Measurements from ENCODE around the gene PERM1. TPM values are rescaled to one million over a fixed set of nuclear protein-coding genes. Genes with fewer than 3 reads are reported as not detected.

The PERM1 gene
- total and polyA plus RNA-seq, 2 of the 13 experiments (the other 11 are each of a cell fraction or from before 2014, with no cell fraction given) = 0.04 to 0.29 TPM

DNA sequence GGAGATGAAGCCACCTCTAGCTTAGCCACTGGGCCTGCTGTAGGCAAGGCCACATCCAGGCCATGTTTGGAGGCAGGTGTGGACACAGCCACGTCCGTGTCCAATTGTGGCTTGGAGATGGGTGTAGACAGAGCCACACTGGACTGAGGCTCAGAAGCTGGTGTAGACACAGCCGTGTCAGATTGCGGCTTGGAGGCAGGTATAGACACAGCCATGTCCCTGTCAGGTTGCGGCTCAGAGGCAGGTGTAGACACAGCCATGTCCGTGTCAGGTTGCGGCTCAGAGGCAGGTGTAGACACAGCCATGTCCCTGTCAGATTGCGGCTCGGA lies 2.2 kb downstream of the PERM1 start:
- POLR2A ChIA-PET = no interaction called here
- H3K9me3 ChIP-seq (ENCODE audit: low read length) = no peaks in the 10 kb centered on the region
- intact Hi-C loops (cut with micrococcal nuclease; ENCODE audit: unreplicated experiment) = no loop called here
- no TSS peak for BruUV-seq (replicated peaks)
- no peaks in the 10 kb centered on the region for H4K20me1 ChIP-seq (ENCODE audit: insufficient read depth, low read length)
- no peaks in the 10 kb centered on the region for H3K79me2 ChIP-seq (ENCODE audit: insufficient read depth, low read length)
- TF ChIP-seq ZMYM2 (CRISPR knock-in tag; IDR thresholded peaks at IDR 0.05) (0 out of 2 replicates have a peak, but pooled peaks have one; percentile 17), SALL2 (CRISPR knock-in tag; IDR thresholded peaks at IDR 0.05) (no peak), ZBTB38 (CRISPR knock-in tag; IDR thresholded peaks at IDR 0.05) (peak; percentile 54; the same call in 1 of the 2 replicates)
- no peak overlapping the region for H2AFZ ChIP-seq (ENCODE audit: low read length)
- H3K9ac ChIP-seq (ENCODE audit: insufficient read depth, low read depth, low read length) = no peak overlapping the region
- FAIRE-seq (no peak), DNase-seq (ENCODE audit: low spot score) (no peak), ATAC-seq (no peak)
- CTCF ChIA-PET (ENCODE audit: low intra/inter-chr PET ratio, low total read pairs) = no interaction called here
- no peaks in the 10 kb centered on the region for H3K36me3 ChIP-seq (replicated peaks in 1 of 2; ENCODE audit: control insufficient read depth in 1 of 2, insufficient read depth in 2 of 2, low read length in 2 of 2)
- in situ Hi-C loops (cut with HindIII; ENCODE audit: extremely low pct_ligation_motif_present, low pct_unique_long_range_greater_than_20kb) = no loop called here
- H3K27ac ChIP-seq (ENCODE audit: extremely low read length, insufficient read depth, low read length) = no peak overlapping the region
- WGBS (ENCODE audit: low lambda C conversion rate) = 73% methylated on average over 5 of the region's 9 CpGs
- peak overlapping the region; percentile 74 for H3K4me2 ChIP-seq (ENCODE audit: low read depth, low read length)
- H3K4me3 ChIP-seq (replicated peaks in 1 of 3; ENCODE audit: insufficient read depth in 1 of 3, low read depth in 2 of 3, low read length in 3 of 3) = peak overlapping the region in 1 of 3 experiments; percentile 70; a peak in 1 of 6 replicates
- peaks cover 22 to 50% of the 10 kb centered on the region in 2 experiments for H3K27me3 ChIP-seq (ENCODE audit: control insufficient read depth in 1 of 2, insufficient read depth in 2 of 2, low read length in 2 of 2)
- H3K4me1 ChIP-seq (ENCODE audit: insufficient read depth, low read length) = peaks cover 55% of the 10 kb centered on the region

DNA sequence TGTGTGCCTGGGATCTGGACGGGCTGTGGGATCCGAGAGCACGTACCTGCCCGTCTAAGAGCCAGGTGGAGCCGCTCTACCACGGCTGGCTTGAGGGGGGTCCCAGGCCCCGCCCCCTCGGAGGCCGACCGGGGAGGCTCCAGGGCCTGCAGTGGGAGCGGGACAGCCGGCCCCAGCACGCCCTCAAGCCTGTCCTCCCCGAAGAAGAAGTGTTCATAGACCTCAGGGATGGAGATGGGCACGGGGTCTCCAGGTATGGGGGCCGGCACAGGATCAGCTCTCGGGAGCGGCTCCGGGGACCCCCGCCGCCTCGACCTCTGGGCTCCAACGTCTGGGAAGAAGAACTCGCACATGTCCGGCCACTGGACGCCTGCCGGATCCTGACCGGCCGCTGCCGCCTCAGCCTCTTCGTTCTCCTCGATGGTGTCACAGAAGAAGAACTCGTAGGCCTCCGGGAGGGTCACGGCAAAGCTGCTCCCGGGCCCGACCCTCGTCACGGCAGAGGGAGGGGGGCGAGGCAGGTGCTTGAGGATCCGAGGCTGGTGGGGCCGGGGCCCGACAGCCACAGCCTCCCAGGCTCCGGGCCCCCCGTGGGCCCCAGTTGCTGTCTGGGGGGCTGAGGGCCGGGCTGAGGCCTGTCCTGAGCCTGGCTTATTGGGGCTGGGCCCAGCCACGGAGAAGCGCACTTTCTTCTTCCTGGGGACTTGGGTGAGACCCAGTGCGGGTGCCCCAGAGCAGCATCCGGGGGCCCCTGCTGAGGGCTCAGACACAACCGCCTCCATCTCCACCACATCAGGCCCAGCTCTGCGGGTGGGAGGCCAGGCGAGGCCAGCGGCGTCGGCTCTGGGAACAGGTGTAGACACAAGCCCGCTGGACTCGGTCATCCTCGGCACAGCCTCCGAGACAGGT lies 2.8 kb downstream of the PERM1 start:
- peaks cover 22 to 50% of the 10 kb centered on the region in 2 experiments for H3K27me3 ChIP-seq (ENCODE audit: control insufficient read depth in 1 of 2, insufficient read depth in 2 of 2, low read length in 2 of 2)
- H2AFZ ChIP-seq (ENCODE audit: low read length) = no peak overlapping the region
- no peak overlapping the region for H3K9ac ChIP-seq (ENCODE audit: insufficient read depth, low read depth, low read length)
- peaks cover 55% of the 10 kb centered on the region for H3K4me1 ChIP-seq (ENCODE audit: insufficient read depth, low read length)
- H3K27ac ChIP-seq (ENCODE audit: extremely low read length, insufficient read depth, low read length) = no peak overlapping the region
- ChIA-PET CTCF (ENCODE audit: low intra/inter-chr PET ratio, low total read pairs) (no interaction called here), POLR2A (no interaction called here)
- ATAC-seq (no peak), DNase-seq (ENCODE audit: low spot score) (no peak), FAIRE-seq (no peak)
- H3K79me2 ChIP-seq (ENCODE audit: insufficient read depth, low read length) = no peaks in the 10 kb centered on the region
- intact Hi-C loops (cut with micrococcal nuclease; ENCODE audit: unreplicated experiment) (no loop called here), in situ Hi-C loops (cut with HindIII; ENCODE audit: extremely low pct_ligation_motif_present, low pct_unique_long_range_greater_than_20kb) (no loop called here)
- no peaks in the 10 kb centered on the region for H3K9me3 ChIP-seq (ENCODE audit: low read length)
- BruUV-seq (replicated peaks) = no TSS peak
- peak overlapping the region; percentile 74; the same call in 1 of the 2 replicates for H3K4me2 ChIP-seq (ENCODE audit: low read depth, low read length)
- H3K36me3 ChIP-seq (replicated peaks in 1 of 2; ENCODE audit: control insufficient read depth in 1 of 2, insufficient read depth in 2 of 2, low read length in 2 of 2) = no peaks in the 10 kb centered on the region
- H4K20me1 ChIP-seq (ENCODE audit: insufficient read depth, low read length) = no peaks in the 10 kb centered on the region
- TF ChIP-seq, protein P1, sequence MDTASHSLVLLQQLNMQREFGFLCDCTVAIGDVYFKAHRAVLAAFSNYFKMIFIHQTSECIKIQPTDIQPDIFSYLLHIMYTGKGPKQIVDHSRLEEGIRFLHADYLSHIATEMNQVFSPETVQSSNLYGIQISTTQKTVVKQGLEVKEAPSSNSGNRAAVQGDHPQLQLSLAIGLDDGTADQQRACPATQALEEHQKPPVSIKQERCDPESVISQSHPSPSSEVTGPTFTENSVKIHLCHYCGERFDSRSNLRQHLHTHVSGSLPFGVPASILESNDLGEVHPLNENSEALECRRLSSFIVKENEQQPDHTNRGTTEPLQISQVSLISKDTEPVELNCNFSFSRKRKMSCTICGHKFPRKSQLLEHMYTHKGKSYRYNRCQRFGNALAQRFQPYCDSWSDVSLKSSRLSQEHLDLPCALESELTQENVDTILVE (CRISPR knock-in tag; IDR thresholded peaks at IDR 0.05) = no peak
- TF ChIP-seq HCFC1 (IDR thresholded peaks at IDR 0.05; ENCODE audit: low read depth, low read length) (no peak), ZNF589 (CRISPR knock-in tag; conservative IDR thresholded peaks at IDR 0.05) (no peak), POLR2A (IDR thresholded peaks at IDR 0.05; ENCODE audit: insufficient read depth in 1 of 2, low read depth in 2 of 2, low read length in 2 of 2) (no peak), ZNF296 (CRISPR knock-in tag; conservative IDR thresholded peaks at IDR 0.05) (no peak), ZNF234 (CRISPR knock-in tag; conservative IDR thresholded peaks at IDR 0.05) (no peak), BRCA1 (CRISPR knock-in tag; IDR thresholded peaks at IDR 0.05) (no peak), ZMYM3 (CRISPR knock-in tag; IDR thresholded peaks at IDR 0.05) (no peak), MED8 (CRISPR knock-in tag; IDR thresholded peaks at IDR 0.05; ENCODE audit: insufficient replicate concordance) (no peak), ARNT (IDR thresholded peaks at IDR 0.05) (no peak), TGIF2 (CRISPR knock-in tag; IDR thresholded peaks at IDR 0.05) (no peak), ZNF850 (CRISPR knock-in tag; conservative IDR thresholded peaks at IDR 0.05) (no peak), ASH2L (IDR thresholded peaks at IDR 0.05; ENCODE audit: insufficient read length, low read depth, low read length) (no peak), ZNF546 (CRISPR knock-in tag; conservative IDR thresholded peaks at IDR 0.05) (no peak), ZFP41 (CRISPR knock-in tag; IDR thresholded peaks at IDR 0.05; ENCODE audit: borderline replicate concordance) (no peak)
- no CpG with 5 or more reads among the region's 60 CpGs for WGBS (ENCODE audit: low lambda C conversion rate)
- peak overlapping the region in 1 of 3 experiments; percentile 70; a peak in 1 of 6 replicates for H3K4me3 ChIP-seq (replicated peaks in 1 of 3; ENCODE audit: insufficient read depth in 1 of 3, low read depth in 2 of 3, low read length in 3 of 3)
